ENCODE measurements around the gene GORASP1.

The GORASP1 gene

DNA sequence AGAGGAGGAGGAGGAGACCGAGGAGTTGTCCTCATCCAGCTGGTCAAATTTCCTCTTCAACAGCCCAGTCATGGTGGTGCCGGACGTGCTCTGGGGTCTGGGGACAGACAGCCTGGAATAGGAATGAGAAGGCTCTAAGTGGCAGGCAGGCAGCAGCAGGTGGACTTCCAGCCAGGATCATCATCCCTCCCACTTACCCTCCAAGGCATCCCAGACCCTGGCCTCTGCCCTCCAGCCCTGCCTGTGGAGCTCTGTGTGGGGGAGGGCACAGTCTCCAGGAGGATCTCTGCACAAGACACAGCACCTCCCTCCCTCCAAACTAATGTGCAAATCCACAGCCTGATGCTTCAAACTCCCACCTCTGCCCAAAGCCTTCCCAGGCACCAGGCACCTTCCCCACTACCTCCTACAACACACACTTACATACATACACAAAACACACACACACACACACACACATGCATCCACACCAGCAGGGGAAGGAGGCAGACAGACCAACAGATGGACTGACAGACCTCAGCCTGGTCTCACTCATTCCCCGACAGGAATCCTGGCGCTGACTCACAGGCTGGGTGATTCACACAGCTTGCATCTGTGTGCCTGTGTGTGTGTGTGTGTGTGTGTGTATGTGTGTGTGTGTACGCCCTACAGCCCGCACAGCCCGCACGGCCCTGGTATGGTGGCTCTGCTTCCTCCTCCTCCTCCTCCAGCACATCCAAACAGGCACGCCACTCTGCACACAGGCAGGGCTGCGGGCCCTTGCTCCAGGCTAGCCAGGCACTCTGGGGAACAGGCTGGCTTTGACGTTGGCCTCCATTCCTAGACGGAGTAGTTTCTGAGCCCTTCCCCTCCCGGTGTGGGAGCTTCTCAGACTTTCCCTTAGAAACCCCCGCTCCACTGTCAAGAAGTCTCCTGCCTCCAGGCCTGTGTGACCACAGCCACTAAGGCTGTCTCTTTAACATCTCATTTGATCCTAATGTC, 39.5 kb upstream of the GORASP1 start:
- peak overlapping the region; percentile 39 for H3K4me3 ChIP-seq (ENCODE audit: low read length)

DNA sequence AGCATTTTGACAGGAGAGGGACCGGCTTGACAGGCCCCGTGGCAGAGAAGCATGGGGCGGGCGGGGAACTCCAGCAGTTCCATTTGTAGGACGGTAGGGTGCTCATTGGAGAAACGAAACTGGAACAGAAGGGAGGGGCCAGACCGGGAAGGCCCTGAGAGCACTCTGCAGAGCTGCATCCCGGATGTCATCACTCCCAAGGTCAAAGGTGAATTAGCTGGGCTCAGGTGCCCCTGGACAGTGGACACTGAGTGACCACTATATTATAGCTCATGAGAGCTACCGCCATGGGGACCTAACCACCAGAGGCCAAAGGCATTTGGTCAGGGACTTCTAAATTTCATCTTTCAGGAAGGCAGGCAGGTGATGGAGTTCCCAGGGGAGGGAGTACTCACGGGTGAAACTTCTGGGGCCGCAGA, 38.7 kb upstream of the GORASP1 start:
- peak overlapping the region; percentile 96 for H3K27ac ChIP-seq (ENCODE audit: low read depth, low read length)
- peaks cover 53% of the 10 kb centered on the region for H3K4me1 ChIP-seq (ENCODE audit: control insufficient read depth, insufficient read depth, low read length)
- H3K36me3 ChIP-seq (ENCODE audit: control insufficient read depth, insufficient read depth, low read length): peaks cover 29% of the 10 kb centered on the region
- H3K27me3 ChIP-seq (ENCODE audit: control insufficient read depth, insufficient read depth, low read length): no peaks in the 10 kb centered on the region
- H3K9ac ChIP-seq (ENCODE audit: low read length): no peak overlapping the region
- no peak overlapping the region for H3K4me3 ChIP-seq (ENCODE audit: low read length)

More for the DNA sequence above, 39.5 kb upstream of the GORASP1 start:
- H3K27me3 ChIP-seq (ENCODE audit: control insufficient read depth, insufficient read depth, low read length): no peaks in the 10 kb centered on the region
- H3K36me3 ChIP-seq (ENCODE audit: control insufficient read depth, insufficient read depth, low read length): peaks cover 26% of the 10 kb centered on the region
- no peak overlapping the region for H3K9ac ChIP-seq (ENCODE audit: low read length)
- peak overlapping the region; percentile 96 for H3K27ac ChIP-seq (ENCODE audit: low read depth, low read length)
- peaks cover 56% of the 10 kb centered on the region for H3K4me1 ChIP-seq (ENCODE audit: control insufficient read depth, insufficient read depth, low read length)

DNA sequence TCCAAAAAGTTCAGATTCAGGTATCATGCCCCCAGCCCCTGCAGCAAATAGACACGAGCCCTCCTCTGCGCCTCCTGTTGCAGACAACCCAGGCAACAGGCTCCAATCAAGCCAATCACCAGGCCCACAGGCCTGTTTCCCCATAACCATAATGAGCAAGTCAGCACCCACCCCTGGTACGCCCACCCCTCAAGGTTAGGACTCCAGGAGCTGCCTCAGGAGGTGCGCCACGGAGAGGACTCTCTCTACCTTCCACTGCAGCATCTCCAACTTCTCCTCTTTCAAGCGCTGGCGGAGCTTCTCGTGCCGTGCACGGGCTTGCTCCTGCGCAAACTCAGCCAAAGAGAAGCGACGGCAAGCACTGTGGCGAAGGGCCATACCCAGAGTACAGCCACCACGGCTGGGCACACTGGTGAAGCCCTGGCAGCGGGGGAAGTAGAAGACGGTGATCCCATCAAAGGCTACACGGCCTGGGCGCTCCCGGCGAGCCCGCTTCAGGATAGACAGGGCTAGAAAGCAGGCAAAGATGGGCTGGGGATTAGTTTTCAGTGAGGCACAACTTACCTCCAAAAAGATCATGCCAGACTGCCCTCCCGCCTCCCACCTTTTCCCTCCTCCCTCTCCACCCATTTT, 37.4 kb upstream of the GORASP1 start:
- no peaks in the 10 kb centered on the region for H3K27me3 ChIP-seq (ENCODE audit: control insufficient read depth, insufficient read depth, low read length)
- H3K4me3 ChIP-seq (ENCODE audit: low read length): no peak overlapping the region
- no peak overlapping the region for H3K27ac ChIP-seq (ENCODE audit: low read depth, low read length)
- H3K4me1 ChIP-seq (ENCODE audit: control insufficient read depth, insufficient read depth, low read length): peaks cover 44% of the 10 kb centered on the region
- no peak overlapping the region for H3K9ac ChIP-seq (ENCODE audit: low read length)
- peaks cover 31% of the 10 kb centered on the region for H3K36me3 ChIP-seq (ENCODE audit: control insufficient read depth, insufficient read depth, low read length)

DNA sequence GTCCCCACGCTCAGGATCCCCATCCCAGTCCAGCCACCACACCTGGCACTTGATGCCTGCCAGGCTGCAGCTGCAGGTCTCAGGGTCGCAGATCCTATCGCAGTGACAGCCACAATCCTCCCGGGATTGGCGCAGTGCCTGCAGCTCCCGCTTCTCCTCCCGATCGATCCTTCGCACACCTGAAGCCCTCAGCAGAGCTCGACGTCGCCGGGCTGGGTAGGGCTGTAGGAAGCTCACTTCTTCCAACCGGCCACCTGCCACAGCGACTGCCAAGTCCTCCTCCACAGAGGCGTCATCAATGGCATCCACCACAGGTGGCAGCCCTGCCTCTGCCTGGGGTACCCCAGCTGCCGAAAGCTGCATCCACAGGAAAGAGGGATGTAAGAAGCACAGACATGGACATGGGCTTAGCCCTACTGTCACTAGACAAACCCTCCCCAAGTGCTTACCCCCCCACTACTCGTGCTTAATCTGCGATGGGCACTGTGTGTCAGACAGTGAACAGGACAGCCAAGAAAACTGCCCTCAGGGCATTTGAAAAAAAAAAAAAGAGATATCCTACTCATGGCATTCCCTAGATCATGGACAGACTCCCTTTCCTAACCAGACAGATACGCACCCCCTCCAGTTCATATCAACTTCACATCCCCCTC, 36.8 kb upstream of the GORASP1 start:
- peaks cover 31% of the 10 kb centered on the region for H3K36me3 ChIP-seq (ENCODE audit: control insufficient read depth, insufficient read depth, low read length)

DNA sequence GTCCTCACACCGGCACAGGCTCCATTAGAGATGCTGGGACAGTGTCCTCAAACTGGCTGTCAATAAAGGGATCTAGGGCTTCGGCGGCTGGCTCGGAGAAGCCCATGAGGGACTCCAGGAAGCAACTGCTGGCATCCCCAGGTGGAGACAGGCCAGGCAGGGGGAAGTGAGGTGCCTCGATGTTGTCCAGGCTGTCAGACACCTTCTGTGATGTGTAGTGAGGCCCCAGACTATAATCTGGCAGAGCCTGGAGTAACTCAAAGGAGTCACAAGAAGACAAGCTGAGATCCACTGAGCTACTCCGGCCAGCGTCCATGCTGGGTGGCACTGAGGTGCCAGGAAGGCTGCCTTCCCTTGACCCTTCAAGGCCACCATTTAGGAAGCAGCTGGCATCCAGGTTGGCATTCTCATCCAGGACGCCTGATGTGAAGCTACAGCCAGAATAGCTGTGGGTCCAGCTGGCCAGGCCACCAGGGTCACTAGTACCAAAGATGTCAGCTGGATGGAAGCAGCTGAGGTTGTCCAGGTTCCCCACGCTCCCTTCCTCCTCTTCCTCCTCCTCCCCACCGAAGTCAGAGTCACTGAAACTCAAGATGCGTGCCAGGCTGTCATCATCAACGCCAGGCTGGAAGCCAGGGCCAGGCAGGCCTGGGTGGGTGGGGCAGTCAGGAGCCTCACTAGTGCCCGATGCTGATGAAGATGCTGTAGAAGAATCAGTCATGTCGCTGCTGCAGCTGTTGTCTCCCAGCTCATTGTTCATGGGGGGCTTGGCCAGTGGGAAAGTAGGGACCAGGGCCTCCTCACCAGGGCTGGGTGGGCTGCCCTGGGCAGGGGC, 35.8 kb upstream of the GORASP1 start:
- Histone ChIP-seq H3K27me3 (ENCODE audit: control insufficient read depth, insufficient read depth, low read length) (no peaks in the 10 kb centered on the region), H3K36me3 (ENCODE audit: control insufficient read depth, insufficient read depth, low read length) (peaks cover 31% of the 10 kb centered on the region), H3K4me3 (ENCODE audit: low read length) (no peak overlapping the region), H3K27ac (ENCODE audit: low read depth, low read length) (no peak overlapping the region), H3K9ac (ENCODE audit: low read length) (no peak overlapping the region), H3K4me1 (ENCODE audit: control insufficient read depth, insufficient read depth, low read length) (peaks cover 31% of the 10 kb centered on the region)

More for the DNA sequence above, 36.8 kb upstream of the GORASP1 start:
- Histone ChIP-seq H3K27me3 (ENCODE audit: control insufficient read depth, insufficient read depth, low read length) (no peaks in the 10 kb centered on the region), H3K27ac (ENCODE audit: low read depth, low read length) (no peak overlapping the region), H3K4me1 (ENCODE audit: control insufficient read depth, insufficient read depth, low read length) (peaks cover 38% of the 10 kb centered on the region), H3K4me3 (ENCODE audit: low read length) (no peak overlapping the region), H3K9ac (ENCODE audit: low read length) (no peak overlapping the region)

DNA sequence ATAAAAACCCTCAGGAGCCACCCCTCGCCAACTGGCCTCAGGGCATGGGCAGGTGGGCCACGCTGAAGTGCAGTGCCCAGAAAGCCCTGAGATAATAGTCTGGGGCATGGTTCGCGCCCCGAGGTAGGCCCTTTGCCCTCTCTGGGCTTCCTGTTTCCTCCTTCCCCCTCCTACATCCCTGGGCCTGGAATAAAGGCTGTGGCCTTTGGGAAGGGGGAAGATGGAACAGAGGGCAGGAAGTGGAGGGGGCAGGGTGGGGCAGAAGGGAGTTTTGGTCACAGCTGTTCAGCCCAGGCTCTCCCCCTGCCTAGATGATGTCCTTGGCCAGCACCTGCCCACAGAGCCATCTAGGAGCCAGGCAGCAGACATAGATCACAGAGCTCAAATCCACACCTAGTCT, 34.6 kb upstream of the GORASP1 start:
- Histone ChIP-seq H3K9ac (ENCODE audit: low read length) (no peak overlapping the region), H3K4me1 (ENCODE audit: control insufficient read depth, insufficient read depth, low read length) (peaks cover 19% of the 10 kb centered on the region), H3K27ac (ENCODE audit: low read depth, low read length) (no peak overlapping the region), H3K36me3 (ENCODE audit: control insufficient read depth, insufficient read depth, low read length) (peaks cover 31% of the 10 kb centered on the region), H3K27me3 (ENCODE audit: control insufficient read depth, insufficient read depth, low read length) (no peaks in the 10 kb centered on the region), H3K4me3 (ENCODE audit: low read length) (no peak overlapping the region)

DNA sequence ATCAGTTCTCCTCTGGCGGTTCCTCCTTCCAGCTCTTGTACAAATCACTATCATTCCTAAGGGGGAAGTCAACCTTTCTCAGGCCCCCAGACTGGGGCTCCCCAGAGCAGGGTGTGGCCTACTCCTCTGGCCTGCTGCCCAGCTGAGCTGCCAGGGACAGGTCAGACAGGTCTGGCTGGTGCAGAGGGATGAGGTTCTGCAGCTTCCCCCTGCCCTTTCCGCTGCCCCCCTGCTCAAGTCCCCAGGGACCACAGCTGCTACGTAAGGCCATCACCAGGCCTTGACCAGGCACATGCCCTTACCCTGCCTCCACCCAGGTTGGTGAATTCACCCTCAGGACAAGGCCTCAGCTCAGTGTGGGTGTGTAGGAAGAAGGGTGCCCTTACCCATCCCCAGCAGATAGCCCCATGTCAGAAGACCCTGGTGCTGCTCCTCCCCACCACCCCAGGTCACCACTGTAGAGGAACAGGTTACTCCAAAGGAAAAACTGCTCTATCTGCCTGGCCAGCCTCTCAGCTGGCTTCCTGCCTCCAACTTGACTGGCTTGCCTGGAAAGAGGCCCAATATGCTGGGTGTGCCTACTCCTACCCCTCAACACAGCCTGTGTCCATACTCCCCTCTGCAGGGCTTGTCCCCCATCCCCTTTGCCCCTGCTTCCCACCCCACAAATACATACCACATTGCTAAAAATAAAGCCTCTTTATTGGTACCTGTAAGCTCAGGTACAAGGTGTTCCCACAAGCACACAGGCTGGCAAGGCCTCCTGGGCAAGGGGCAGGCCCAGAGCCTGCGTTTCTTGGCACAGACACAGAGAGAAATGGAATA, 34.0 kb upstream of the GORASP1 start:
- Histone ChIP-seq H3K27ac (ENCODE audit: low read depth, low read length) (no peak overlapping the region), H3K36me3 (ENCODE audit: control insufficient read depth, insufficient read depth, low read length) (peaks cover 31% of the 10 kb centered on the region), H3K9ac (ENCODE audit: low read length) (peak overlapping the region; percentile 26)

DNA sequence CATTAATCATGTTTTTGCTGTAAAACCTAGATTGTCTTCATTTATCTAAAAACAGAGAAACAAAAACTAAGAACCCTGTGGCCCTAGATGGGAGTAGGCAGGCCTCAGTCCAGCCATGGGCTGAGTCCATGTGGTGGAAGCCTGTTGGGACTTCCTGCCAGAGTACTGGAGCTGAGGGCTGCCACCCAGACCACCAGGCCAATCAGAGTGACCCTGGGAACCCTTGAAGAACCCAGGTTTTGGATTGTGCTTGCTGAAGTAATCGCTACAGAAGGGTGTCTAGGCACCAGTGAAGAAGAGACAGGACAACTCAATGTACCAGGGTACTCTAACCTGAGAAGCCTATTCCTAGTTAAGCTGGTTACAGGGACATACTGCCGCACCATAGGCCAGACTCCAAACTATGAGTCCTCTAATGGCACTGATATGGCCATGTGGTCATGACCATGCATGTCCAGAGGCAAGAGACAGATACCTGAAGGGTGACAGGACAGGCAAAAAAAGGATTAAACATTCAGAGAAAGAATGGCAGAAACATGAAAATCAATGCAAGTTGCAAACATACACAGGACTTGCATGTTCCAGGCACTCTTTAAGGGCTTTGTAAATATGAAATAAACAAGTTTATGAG, 33.0 kb upstream of the GORASP1 start:
- Histone ChIP-seq H3K4me3 (ENCODE audit: low read length) (no peak overlapping the region), H3K27ac (ENCODE audit: low read depth, low read length) (no peak overlapping the region), H3K4me1 (ENCODE audit: control insufficient read depth, insufficient read depth, low read length) (peaks cover 12% of the 10 kb centered on the region), H3K9ac (ENCODE audit: low read length) (no peak overlapping the region), H3K27me3 (ENCODE audit: control insufficient read depth, insufficient read depth, low read length) (no peaks in the 10 kb centered on the region), H3K36me3 (ENCODE audit: control insufficient read depth, insufficient read depth, low read length) (peaks cover 31% of the 10 kb centered on the region)

More for the DNA sequence above, 34.0 kb upstream of the GORASP1 start:
- H3K27me3 ChIP-seq (ENCODE audit: control insufficient read depth, insufficient read depth, low read length): no peaks in the 10 kb centered on the region
- H3K4me1 ChIP-seq (ENCODE audit: control insufficient read depth, insufficient read depth, low read length): peaks cover 13% of the 10 kb centered on the region
- no peak overlapping the region for H3K4me3 ChIP-seq (ENCODE audit: low read length)

DNA sequence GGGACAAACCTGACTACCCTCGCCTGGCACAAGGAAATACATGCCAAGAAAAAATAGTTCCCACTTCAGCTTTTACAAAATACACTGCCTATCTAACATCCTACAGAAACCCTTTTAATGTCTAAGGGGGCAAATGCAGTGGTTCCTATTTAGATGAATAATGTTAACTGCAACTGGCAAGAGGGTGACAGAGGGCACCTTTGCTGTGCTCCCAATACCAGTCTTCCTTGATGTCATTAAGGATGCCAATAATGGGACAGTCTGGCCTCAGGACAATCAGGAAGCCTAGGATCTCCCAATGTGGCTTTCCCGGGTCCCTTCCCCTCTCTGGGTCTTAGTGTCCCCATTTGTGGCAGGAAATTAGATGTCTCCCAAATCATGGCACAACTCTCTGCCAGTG, 32.0 kb upstream of the GORASP1 start:
- H3K27ac ChIP-seq (ENCODE audit: low read depth, low read length): peak overlapping the region; percentile 37
- peaks cover 31% of the 10 kb centered on the region for H3K36me3 ChIP-seq (ENCODE audit: control insufficient read depth, insufficient read depth, low read length)
- no peak overlapping the region for H3K9ac ChIP-seq (ENCODE audit: low read length)
- H3K4me3 ChIP-seq (ENCODE audit: low read length): no peak overlapping the region
- no peaks in the 10 kb centered on the region for H3K27me3 ChIP-seq (ENCODE audit: control insufficient read depth, insufficient read depth, low read length)
- H3K4me1 ChIP-seq (ENCODE audit: control insufficient read depth, insufficient read depth, low read length): peaks cover 12% of the 10 kb centered on the region

DNA sequence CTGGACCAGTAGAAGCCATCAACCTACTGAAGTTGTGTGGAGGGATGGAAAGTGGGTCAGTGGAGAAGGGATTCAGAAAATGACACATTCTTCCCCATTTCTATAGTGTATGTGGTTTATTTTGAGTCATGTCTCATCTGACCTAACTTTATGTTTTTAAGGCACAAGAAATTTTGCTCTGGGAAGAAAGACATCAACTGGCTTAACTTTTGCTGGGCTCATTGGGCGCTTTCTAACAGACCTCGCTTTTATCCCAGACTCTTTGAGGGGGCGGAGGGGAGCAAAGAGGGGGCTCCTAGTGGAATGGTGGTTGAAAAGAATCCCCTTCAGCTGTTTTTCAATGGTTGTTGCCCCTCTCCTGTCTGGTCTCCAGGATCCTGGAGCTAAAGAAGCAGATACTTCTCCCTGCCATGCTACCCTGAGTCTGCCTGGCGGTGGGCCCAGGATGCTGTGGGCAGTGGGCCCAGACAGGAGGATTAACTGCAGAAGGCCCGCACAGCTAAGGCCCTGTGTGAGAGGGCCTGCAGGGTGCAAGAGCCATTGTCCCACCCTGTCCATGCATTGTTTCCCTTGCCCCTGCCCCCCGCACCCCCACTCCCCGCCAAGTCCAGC, 31.5 kb upstream of the GORASP1 start:
- no peak overlapping the region for H3K27ac ChIP-seq (ENCODE audit: low read depth, low read length)
- H3K27me3 ChIP-seq (ENCODE audit: control insufficient read depth, insufficient read depth, low read length): no peaks in the 10 kb centered on the region
- H3K9ac ChIP-seq (ENCODE audit: low read length): no peak overlapping the region
- peaks cover 12% of the 10 kb centered on the region for H3K4me1 ChIP-seq (ENCODE audit: control insufficient read depth, insufficient read depth, low read length)
- peaks cover 25% of the 10 kb centered on the region for H3K36me3 ChIP-seq (ENCODE audit: control insufficient read depth, insufficient read depth, low read length)
- no peak overlapping the region for H3K4me3 ChIP-seq (ENCODE audit: low read length)
